ENCODE measurements around the gene SAP130. TPM values are rescaled to one million over a fixed set of nuclear protein-coding genes. Genes with fewer than 3 reads are reported as not detected.

SAP130 gene
- total and polyA plus RNA-seq, 2 of the 8 experiments (the other 6 are each of a cell fraction or from before 2014, with no cell fraction given), result 51.4 to 54.3 TPM

DNA sequence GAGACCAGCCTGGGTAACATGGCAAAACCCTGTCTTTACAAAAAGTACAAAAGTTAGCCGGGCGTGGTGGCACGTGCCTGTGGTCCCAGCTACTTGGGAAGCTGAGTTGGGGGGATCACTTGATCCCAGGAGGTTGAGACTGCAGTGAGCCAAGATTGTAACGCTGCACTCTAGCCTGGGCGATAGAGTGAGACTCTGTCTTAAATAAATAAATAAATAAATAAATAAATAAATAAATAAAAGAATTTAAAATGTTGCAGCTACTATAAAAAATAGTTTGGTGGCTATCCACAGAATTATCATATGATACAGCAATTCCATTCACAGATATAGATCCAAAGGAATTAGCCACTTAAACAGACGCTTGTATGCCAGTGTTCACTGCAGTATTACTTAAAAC is 92.5 kb downstream of the SAP130 start:
- Histone ChIP-seq H3K14ac (ENCODE audit: insufficient read length) (no peak overlapping the region), H3K79me1 (ENCODE audit: low read depth, low read length) (no peaks in the 10 kb centered on the region), H2BK120ac (replicated peaks; ENCODE audit: low read depth, low read length) (no peak overlapping the region), H3K23me2 (ENCODE audit: low read depth, low read length) (no peaks in the 10 kb centered on the region), H2AK5ac (ENCODE audit: low read depth, low read length) (no peak overlapping the region), H3K27me3 (replicated peaks in 1 of 4; ENCODE audit: control insufficient read depth in 3 of 4, extremely low read depth in 1 of 4, insufficient read depth in 3 of 4, low read length in 3 of 4) (no peaks in the 10 kb centered on the region), H3K4me1 (replicated peaks in 1 of 4; ENCODE audit: control insufficient read depth in 3 of 4, insufficient read depth in 4 of 4, low read length in 3 of 4) (no peaks in the 10 kb centered on the region), H3K36me3 (ENCODE audit: control insufficient read depth in 2 of 4, insufficient read depth in 4 of 4, low read length in 3 of 4) (no peaks in the 10 kb centered on the region), H3K9ac (replicated peaks in 1 of 4; ENCODE audit: extremely low read depth in 1 of 4, low read depth in 3 of 4, low read length in 3 of 4) (no peak overlapping the region), H4K91ac (replicated peaks; ENCODE audit: insufficient read length, low read length) (no peak overlapping the region), H2BK5ac (ENCODE audit: low read depth, low read length) (no peak overlapping the region), H3K56ac (replicated peaks; ENCODE audit: insufficient read length, low read depth, low read length) (no peak overlapping the region), H3K4ac (replicated peaks; ENCODE audit: insufficient read length, low read depth, low read length) (no peak overlapping the region), H4K5ac (ENCODE audit: insufficient read length, low read depth, low read length) (no peak overlapping the region), H2AFZ (ENCODE audit: low read length) (no peak overlapping the region), H3K4me2 (ENCODE audit: insufficient read depth in 1 of 2, low read depth in 2 of 2, low read length in 2 of 2) (no peak overlapping the region), H4K8ac (ENCODE audit: extremely low read depth, insufficient read depth, low read length) (no peak overlapping the region), H3K23ac (ENCODE audit: insufficient read length) (no peak overlapping the region), H3K79me2 (ENCODE audit: control insufficient read depth in 1 of 2, insufficient read depth in 2 of 2, low read length in 2 of 2) (no peaks in the 10 kb centered on the region), H3K9me3 (ENCODE audit: insufficient read depth in 2 of 2, low read depth in 1 of 2, low read length in 1 of 2) (no peaks in the 10 kb centered on the region), H3K27ac (ENCODE audit: low read depth, low read length) (no peak overlapping the region), H3K4me3 (ENCODE audit: extremely low read depth in 1 of 4, insufficient read depth in 2 of 4, low read depth in 3 of 4, low read length in 4 of 4) (no peak overlapping the region), H3K18ac (ENCODE audit: extremely low read depth, low read length) (no peak overlapping the region), H4K20me1 (replicated peaks in 1 of 2; ENCODE audit: control insufficient read depth in 1 of 2, insufficient read depth in 2 of 2, low read length in 2 of 2) (no peaks in the 10 kb centered on the region), H2BK15ac (ENCODE audit: low read length) (no peak overlapping the region), H2BK20ac (ENCODE audit: low read length) (no peak overlapping the region), H2BK12ac (ENCODE audit: low read depth, low read length) (no peak overlapping the region)
- FAIRE-seq (no peak), DNase-seq (ENCODE audit: low read depth in 1 of 2, low spot score in 2 of 2) (no peak)
- 86% methylated on average over 6 of the region's 6 CpGs; no CpG with 5 or more reads in 1 of the 2 experiments for WGBS, 2 experiments (ENCODE audit: extremely low coverage in 1 of 2, insufficient coverage in 1 of 2, insufficient read length in 1 of 2, insufficient replicate concordance in 2 of 2, low coverage in 1 of 2, low lambda C conversion rate in 2 of 2, missing lambda C conversion rate in 1 of 2)
- no peak for TF ChIP-seq JUND (IDR thresholded peaks at IDR 0.05; ENCODE audit: low read length)
- TF ChIP-seq RXRA (IDR thresholded peaks at IDR 0.05; ENCODE audit: insufficient read depth, low read depth, low read length), result no peak
- TF ChIP-seq POU5F1 (IDR thresholded peaks at IDR 0.05; ENCODE audit: low read depth, low read length), result no peak
- TF ChIP-seq, protein P1, sequence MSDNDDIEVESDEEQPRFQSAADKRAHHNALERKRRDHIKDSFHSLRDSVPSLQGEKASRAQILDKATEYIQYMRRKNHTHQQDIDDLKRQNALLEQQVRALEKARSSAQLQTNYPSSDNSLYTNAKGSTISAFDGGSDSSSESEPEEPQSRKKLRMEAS (IDR thresholded peaks at IDR 0.05), result no peak
- CTCF ChIA-PET (ENCODE audit: partially characterized antibody), result interaction anchor here (1.5 to 1.9 kb wide), 2 partner anchors 13 to 55 kb away, joined by 3 to 5 read pairs; no protein-coding TSS in a partner anchor
- POLR2A ChIA-PET (ENCODE audit: partially characterized antibody), result no interaction called here

All from H1 (cell line).